GM12878 (cell line): Measurements from ENCODE around the gene PCDHGB6. TPM values are rescaled to one million over a fixed set of nuclear protein-coding genes. Genes with fewer than 3 reads are reported as not detected.

Source experiments
- ATAC-seq: fragments of 200-7000 bp; cut with Tn5 transposase; 3 replicates; pipeline ENCODE4 v1.9.1; 2020; ENCODE audit warnings: mild to moderate bottlenecking, moderate library complexity
- BruUV-seq: library from RNA; stranded (reverse); fragments of 400-500 nt; replicated peaks from 2 replicates; lab custom pipeline; 2021; lab: Mats Ljungman, UMichigan
- CTCF ChIA-PET: fragments of 300-600 bp; sonication (Branson Sonifier 250); formaldehyde crosslinking; extraction: SDS; loops from one replicate; lab custom pipeline; 2021; ENCODE audit warnings: inconsistent platforms; lab: Yijun Ruan, JAX
- POLR2A ChIA-PET: fragments of 350-600 bp; formaldehyde crosslinking; extraction: SDS; loops from one replicate; lab custom pipeline; 2021; ENCODE audit warnings: inconsistent platforms; lab: Charles Lee
- RAD21 ChIA-PET: fragments of 300-600 bp; sonication (Branson Sonifier 250); formaldehyde crosslinking; loops from one replicate; lab custom pipeline; 2023; ENCODE audit warnings: antibody characterized with exemption; ENCODE audit not compliant: unreplicated experiment; lab: Charles Lee
- SMC1A ChIA-PET: fragments of 300-600 bp; sonication (Branson Sonifier 250); formaldehyde crosslinking; loops from one replicate; lab custom pipeline; 2023; ENCODE audit not compliant: unreplicated experiment, uncharacterized antibody; lab: Charles Lee
- DNase-seq: peaks from one replicate; pipeline ENCODE4 v3.0.0-alpha.2; 2011; ENCODE audit warnings: low read depth, low spot score
- FAIRE-seq: peaks from 3 replicates; lab custom pipeline; 2011; peaks lifted over from hg19 to GRCh38; lab: Jason Lieb, UNC
- H2AFZ ChIP-seq: 2 replicates; pipeline ENCODE4 v1.6.0; 2011; ENCODE audit warnings: low read depth, low read length, control low read depth; ENCODE audit not compliant: control insufficient read depth
- H3K27ac ChIP-seq: 2 replicates; pipeline ENCODE4 v1.5.1; 2011; ENCODE audit warnings: control low read depth; ENCODE audit not compliant: control insufficient read depth, insufficient read depth
- H3K27me3 ChIP-seq, 2 experiments: replicated peaks in 1 of 2; 2 replicates each; pipeline versions ENCODE4 v1.6.0 to v1.6.1; 2011; ENCODE audit warnings: low read length in 1 of 2; ENCODE audit not compliant: control insufficient read depth in 2 of 2, insufficient read depth in 2 of 2
- H3K36me3 ChIP-seq, 2 experiments: 2 replicates each; pipeline ENCODE4 v1.5.1; 2011; ENCODE audit warnings: low read length in 1 of 2; ENCODE audit not compliant: control insufficient read depth in 2 of 2, insufficient read depth in 2 of 2
- H3K4me1 ChIP-seq: 2 replicates; pipeline ENCODE4 v1.6.1; 2011; ENCODE audit warnings: mild to moderate bottlenecking, low read length, moderate library complexity, mixed read lengths; ENCODE audit not compliant: control insufficient read depth, insufficient read depth
- H3K4me2 ChIP-seq: 2 replicates; pipeline ENCODE4 v1.6.0; 2011; ENCODE audit warnings: control low read depth; ENCODE audit not compliant: control insufficient read depth, insufficient read depth
- H3K4me3 ChIP-seq: fragments of 200-600 bp; sonication (generic); 2 replicates; pipeline ENCODE4 v1.5.1; 2016
- H3K79me2 ChIP-seq: 2 replicates; pipeline ENCODE4 v1.6.0; 2011; ENCODE audit warnings: low read length; ENCODE audit not compliant: control insufficient read depth, insufficient read depth
- H3K9ac ChIP-seq: 2 replicates; pipeline ENCODE4 v1.8.0; 2011; ENCODE audit warnings: low read length, control low read depth, mixed read lengths; ENCODE audit not compliant: control insufficient read depth, insufficient read depth
- H3K9me3 ChIP-seq: replicated peaks from 3 replicates; pipeline ENCODE4 v1.5.1; 2011; ENCODE audit warnings: mild to moderate bottlenecking, low read length; ENCODE audit not compliant: control insufficient read depth, insufficient read depth
- H4K20me1 ChIP-seq: 2 replicates; pipeline ENCODE4 v1.6.0; 2011; ENCODE audit not compliant: control insufficient read depth, insufficient read depth
- BRCA1 ChIP-seq: IDR thresholded peaks from 2 replicates; pipeline ENCODE4 v1.6.1; 2011; ENCODE audit warnings: low read depth, low read length, improper control_type of control experiment
- CEBPZ ChIP-seq: fragments of 150-350 bp; IDR thresholded peaks from 2 replicates; pipeline ENCODE4 v1.6.1; 2016; ENCODE audit warnings: low read depth, low read length
- CHD1 ChIP-seq: IDR thresholded peaks from 2 replicates; pipeline ENCODE4 v1.6.1; 2012; ENCODE audit warnings: low read depth, low read length, improper control_type of control experiment
- EGR1 ChIP-seq, 2 experiments: IDR thresholded peaks; 1 replicate in 1 of 2; 2 replicates in 1 of 2; pipeline ENCODE4 v1.6.1; 2011 to 2012; ENCODE audit warnings: low read depth in 2 of 2, low read length in 2 of 2, borderline replicate concordance in 1 of 2, mild to moderate bottlenecking in 1 of 2, moderate library complexity in 1 of 2
- HDAC2 ChIP-seq: fragments of 200-600 bp; sonication (generic); IDR thresholded peaks from 2 replicates; pipeline ENCODE4 v1.6.1; 2017
- NFYB ChIP-seq: IDR thresholded peaks from 2 replicates; pipeline ENCODE4 v1.6.1; 2011; ENCODE audit warnings: low read depth, mild to moderate bottlenecking, low read length, improper control_type of control experiment, moderate library complexity; ENCODE audit not compliant: insufficient read depth
- RAD51 ChIP-seq: fragments of 450-650 bp; IDR thresholded peaks from 2 replicates; pipeline ENCODE4 v1.6.1; 2016; ENCODE audit warnings: moderate library complexity, mild to moderate bottlenecking, inconsistent platforms
- RBBP5 ChIP-seq: fragments of 200-600 bp; sonication (generic); conservative IDR thresholded peaks from 2 replicates; pipeline ENCODE4 v1.6.1; 2016
- SRF ChIP-seq, 2 experiments: IDR thresholded peaks; 2 replicates each; pipeline ENCODE4 v1.6.1; 2011; ENCODE audit warnings: low read depth in 2 of 2, low read length in 2 of 2, mild to moderate bottlenecking in 1 of 2, moderate library complexity in 1 of 2
- STAT3 ChIP-seq: IDR thresholded peaks from 2 replicates; pipeline ENCODE4 v1.6.1; 2011; ENCODE audit warnings: low read depth, low read length, improper control_type of control experiment
- USF2 ChIP-seq: IDR thresholded peaks from 2 replicates; pipeline ENCODE4 v1.6.1; 2011; ENCODE audit warnings: low read depth, low read length, improper control_type of control experiment, borderline replicate concordance
- YBX1 ChIP-seq: fragments of 450-650 bp; IDR thresholded peaks from 2 replicates; pipeline ENCODE4 v1.6.1; 2016; ENCODE audit warnings: antibody characterized with exemption
- WGBS: methylation state at CpG from one replicate; pipeline ENCODE4 v1.1.6; 2016; ENCODE audit warnings: low lambda C conversion rate; ENCODE audit not compliant: insufficient replicate concordance, insufficient coverage; ENCODE audit errors: missing lambda C conversion rate; 5-methylcytosine and 5-hydroxymethylcytosine counted together
- in situ Hi-C: fragments of 300-500 bp; cut with MboI; formaldehyde crosslinking; loops from 9 replicates; pipeline ENCODE4 v1.14.3; 2018; ENCODE audit warnings: mixed read lengths
- intact Hi-C: fragments of 100-400 bp; cut with micrococcal nuclease; formaldehyde crosslinking; loops from one replicate; pipeline ENCODE4 v1.14.2; 2022; ENCODE audit not compliant: unreplicated experiment
- polyA plus RNA-seq, 11 experiments: library from polyadenylated mRNA; depleted of rRNA in 4 of 11; unstranded in 6 of 11; stranded (reverse) in 5 of 11; fragments of >200 nt; fragmentation: Nextera tagmentation in 4 of 11; fragmentation: Illumina TruSeq in 1 of 11; extraction: Ambion mirVana in 4 of 11; extraction: Trizol in 1 of 11; gene quantifications; 1 replicate in 1 of 11; 2 replicates in 10 of 11; pipeline versions ENCODE4 v1.2.1 to v1.2.3, GENCODE V29; 2011 to 2016; ENCODE audit warnings: inconsistent platforms in 2 of 11, missing spikeins in 2 of 11, low read depth in 1 of 11
- total RNA-seq, 4 experiments: library from RNA; depleted of rRNA in 3 of 4; stranded (reverse); fragments of >200 nt in 3 of 4; fragmentation: Illumina TruSeq in 1 of 4; extraction: Trizol in 1 of 4; gene quantifications; 2 replicates each; pipeline versions ENCODE4 v1.2.1 to v1.2.3, GENCODE V29; 2013 to 2021

Gene PCDHGB6
- total and polyA plus RNA-seq, 10 of the 15 experiments (the other 5 are each of a cell fraction or from before 2014, with no cell fraction given) = 0.07 to 1.0 (median 0.31) TPM

- RAD21 ChIA-PET = no interaction called here
- ATAC-seq = no peak
- SMC1A ChIA-PET = interaction anchor here (0.7 to 1.4 kb wide), 2 partner anchors 9 to 33 kb away, joined by 3 to 4 read pairs; partner anchors contain the start of genes PCDHGA10 and PCDHGB3
Measured at GRCh38 chr5:141403387-141403786, 4.4 kb upstream of the PCDHGB6 start.

GRCh38 chr5:141409598-141410306 lies 1.9 kb downstream of the PCDHGB6 start:
- Histone ChIP-seq H3K36me3 (no peaks in the 10 kb centered on the region), H3K9ac (no peak overlapping the region), H3K9me3 (peaks cover 13% of the 10 kb centered on the region; the same call in 2 of the 3 replicates), H4K20me1 (no peaks in the 10 kb centered on the region), H3K27ac (no peak overlapping the region), H3K27me3 (peaks cover 0 to 1% of the 10 kb centered on the region in 2 experiments; a peak in 1 of 4 replicates), H2AFZ (no peak overlapping the region), H3K4me2 (no peak overlapping the region), H3K4me3 (no peak overlapping the region), H3K79me2 (no peaks in the 10 kb centered on the region), H3K4me1 (no peaks in the 10 kb centered on the region; the same call in 1 of the 2 replicates)
- ChIA-PET RAD21 (interaction anchor here (1.1 kb wide), 1 partner anchor 154 kb away, joined by 3 read pairs; no protein-coding TSS in a partner anchor), CTCF (interaction anchor here (0.7 to 1.0 kb wide), 4 partner anchors 11 to 394 kb away, joined by 3 to 4 read pairs (median 4); partner anchors contain the start of gene PCDHGA11), POLR2A (interaction anchor here (0.7 kb wide), 1 partner anchor 1085 kb away, joined by 8 read pairs; no protein-coding TSS in a partner anchor), SMC1A (no interaction called here)
- DNase-seq (no peak), FAIRE-seq (no peak), ATAC-seq (no peak)
- in situ Hi-C loops = no loop called here
- no TSS peak for BruUV-seq
- intact Hi-C loops = no loop called here
- WGBS = 88% methylated on average over 63 of the region's 64 CpGs
- no peak for TF ChIP-seq YBX1
- TF ChIP-seq SRF (IDR thresholded peaks at IDR 0.05; ENCODE audit: low read depth in 2 of 2, low read length in 2 of 2) = no peak
- no peak for TF ChIP-seq BRCA1
- TF ChIP-seq CEBPZ = no peak
- TF ChIP-seq CHD1 = no peak
- no peak for TF ChIP-seq NFYB
- no peak for TF ChIP-seq RBBP5
- no peak for TF ChIP-seq RAD51
- TF ChIP-seq STAT3 = no peak

More at GRCh38 chr5:141403387-141403786, 4.4 kb upstream of the PCDHGB6 start:
- Histone ChIP-seq H3K4me3 (no peak overlapping the region), H3K27ac (no peak overlapping the region), H3K9ac (no peak overlapping the region), H3K79me2 (no peaks in the 10 kb centered on the region), H3K4me1 (no peaks in the 10 kb centered on the region), H2AFZ (no peak overlapping the region), H4K20me1 (no peaks in the 10 kb centered on the region), H3K9me3 (peaks cover 21% of the 10 kb centered on the region), H3K4me2 (no peak overlapping the region), H3K36me3 (no peaks in the 10 kb centered on the region), H3K27me3 (no peaks in the 10 kb centered on the region)
- CTCF ChIA-PET = interaction anchor here (0.6 to 1.7 kb wide), 6 partner anchors 9 to 736 kb away, joined by 3 to 8 read pairs (median 3); partner anchors contain the start of genes PCDHGA10 and PCDHGA12
- in situ Hi-C loops (no loop called here), intact Hi-C loops (no loop called here)
- TF ChIP-seq SRF (IDR thresholded peaks at IDR 0.05; ENCODE audit: low read depth in 2 of 2, low read length in 2 of 2) (no peak), USF2 (no peak), HDAC2 (no peak), EGR1 (IDR thresholded peaks at IDR 0.05; ENCODE audit: borderline replicate concordance in 1 of 2, low read depth in 2 of 2, low read length in 2 of 2) (no peak)
- WGBS = 74% methylated on average over 22 of the region's 22 CpGs
- no peak for DNase-seq
- no TSS peak for BruUV-seq
- POLR2A ChIA-PET = no interaction called here
- FAIRE-seq = no peak
